HepG2 (cell line): ENCODE measurements around the gene SRP68. TPM values are rescaled to one million over a fixed set of nuclear protein-coding genes. Genes with fewer than 3 reads are reported as not detected.

Experiments
- CHD4 ChIP-seq: fragments of 200-600 bp; sonication (generic); IDR thresholded peaks from 2 replicates; pipeline ENCODE4 v1.7.0; 2017; ENCODE audit warnings: mild to moderate bottlenecking, low read length, borderline replicate concordance
- FOXO4 ChIP-seq: sonication (generic); formaldehyde crosslinking; conservative IDR thresholded peaks from 2 replicates; pipeline ENCODE4 v1.8.1; 2023; ENCODE audit warnings: missing genetic modification reagents
- GABPB1 ChIP-seq: IDR thresholded peaks from 2 replicates; pipeline ENCODE4 v1.6.1; 2016; ENCODE audit warnings: mild to moderate bottlenecking, missing genetic modification reagents, moderate library complexity, missing compliant biosample characterization
- GMEB1 ChIP-seq: sonication (generic); formaldehyde crosslinking; IDR thresholded peaks from 2 replicates; pipeline ENCODE4 v1.5.1; 2020; ENCODE audit warnings: missing genetic modification reagents, mild to moderate bottlenecking, borderline replicate concordance
- HIVEP1 ChIP-seq: sonication (generic); formaldehyde crosslinking; IDR thresholded peaks from 2 replicates; pipeline ENCODE4 v1.4.0; 2020; ENCODE audit warnings: mild to moderate bottlenecking, missing genetic modification reagents
- HNF4A ChIP-seq: sonication (generic); formaldehyde crosslinking; IDR thresholded peaks from 2 replicates; pipeline ENCODE4 v1.4.0; 2020; ENCODE audit warnings: missing genetic modification reagents
- JUN ChIP-seq: sonication (generic); formaldehyde crosslinking; IDR thresholded peaks from 2 replicates; pipeline ENCODE4 v1.4.0; 2020; ENCODE audit warnings: mild to moderate bottlenecking, missing genetic modification reagents
- MLLT10 ChIP-seq: sonication (generic); formaldehyde crosslinking; IDR thresholded peaks from 2 replicates; pipeline ENCODE4 v1.4.0; 2020; ENCODE audit warnings: missing genetic modification reagents
- MTF1 ChIP-seq: sonication (generic); formaldehyde crosslinking; IDR thresholded peaks from 2 replicates; pipeline ENCODE4 v1.5.0; 2020; ENCODE audit warnings: missing genetic modification reagents
- PAX8 ChIP-seq: sonication (generic); formaldehyde crosslinking; IDR thresholded peaks from 2 replicates; pipeline ENCODE4 v1.8.0; 2022; ENCODE audit warnings: mild to moderate bottlenecking, missing genetic modification reagents, borderline replicate concordance
- RELA ChIP-seq: sonication (generic); formaldehyde crosslinking; IDR thresholded peaks from 2 replicates; pipeline ENCODE4 v1.4.0; 2020; ENCODE audit warnings: missing genetic modification reagents
- SETDB1 ChIP-seq: sonication (generic); formaldehyde crosslinking; IDR thresholded peaks from 2 replicates; pipeline ENCODE4 v1.5.1; 2020; ENCODE audit warnings: missing genetic modification reagents, mild to moderate bottlenecking, borderline replicate concordance
- SP5 ChIP-seq: IDR thresholded peaks from 2 replicates; pipeline ENCODE4 v1.6.1; 2016; ENCODE audit warnings: low read depth, borderline replicate concordance
- ZBTB2 ChIP-seq: sonication (generic); formaldehyde crosslinking; IDR thresholded peaks from 2 replicates; pipeline ENCODE4 v1.8.0; 2022; ENCODE audit warnings: low read depth, missing genetic modification reagents
- ZFX ChIP-seq: sonication (generic); formaldehyde crosslinking; IDR thresholded peaks from 2 replicates; pipeline ENCODE4 v1.4.0; 2020; ENCODE audit warnings: mild to moderate bottlenecking, low read depth, missing genetic modification reagents, moderate library complexity
- ZMYM4 ChIP-seq: sonication (generic); formaldehyde crosslinking; IDR thresholded peaks from 2 replicates; pipeline ENCODE4 v1.8.1; 2023; ENCODE audit warnings: mild to moderate bottlenecking, missing genetic modification reagents
- ZNF124 ChIP-seq: sonication (generic); formaldehyde crosslinking; IDR thresholded peaks from 2 replicates; pipeline ENCODE4 v1.4.0; 2020; ENCODE audit warnings: missing genetic modification reagents
- ZNF280B ChIP-seq: sonication (generic); formaldehyde crosslinking; IDR thresholded peaks from 2 replicates; pipeline ENCODE4 v1.5.0; 2020; ENCODE audit warnings: missing genetic modification reagents, mild to moderate bottlenecking, borderline replicate concordance
- ZNF510 ChIP-seq: sonication (generic); formaldehyde crosslinking; IDR thresholded peaks from 2 replicates; pipeline ENCODE4 v1.4.0; 2020; ENCODE audit warnings: low read depth, mild to moderate bottlenecking, missing genetic modification reagents
- ZNF577 ChIP-seq: sonication (generic); formaldehyde crosslinking; IDR thresholded peaks from 2 replicates; pipeline ENCODE4 v1.4.0; 2020; ENCODE audit warnings: mild to moderate bottlenecking, low read depth, missing genetic modification reagents, borderline replicate concordance
- ZNF770 ChIP-seq: sonication (generic); formaldehyde crosslinking; IDR thresholded peaks from 2 replicates; pipeline ENCODE4 v1.5.0; 2020; ENCODE audit warnings: mild to moderate bottlenecking, missing genetic modification reagents
- polyA plus RNA-seq, 8 experiments: library from polyadenylated mRNA; depleted of rRNA in 3 of 8; stranded (reverse) in 7 of 8; unstranded in 1 of 8; fragments of >200 nt; fragmentation: Illumina TruSeq in 4 of 8; extraction: Trizol in 4 of 8; gene quantifications; 2 replicates each; pipeline versions ENCODE4 v1.2.1 to v1.2.3, GENCODE V29; 2011 to 2016; ENCODE audit warnings: low read depth in 4 of 8, missing spikeins in 1 of 8, mixed read lengths in 1 of 8; ENCODE audit not compliant: insufficient read depth in 1 of 8
- total RNA-seq, 5 experiments: library from RNA; depleted of rRNA; stranded (reverse); fragments of >200 nt; fragmentation: Illumina TruSeq; extraction: Trizol; gene quantifications; 2 replicates each; pipeline ENCODE4 v1.2.3, GENCODE V29; 2016; ENCODE audit warnings: low read depth in 1 of 5

Gene SRP68
- total and polyA plus RNA-seq, 2 of the 13 experiments (the other 11 are each of a cell fraction or from before 2014, with no cell fraction given), result 39.8 to 74.3 TPM

- TF ChIP-seq ZFX (peak; percentile 95), HNF4A (CRISPR knock-in tag) (no peak), ZBTB2 (no peak; the same call in 1 of the 2 replicates), ZNF510 (CRISPR knock-in tag) (no peak), MLLT10 (CRISPR knock-in tag) (no peak), SP5 (CRISPR knock-in tag) (peak; percentile 86), FOXO4 (no peak), ZNF124 (CRISPR knock-in tag) (peak; percentile 81), GMEB1 (CRISPR knock-in tag) (peak; percentile 80), MTF1 (CRISPR knock-in tag) (no peak), ZNF770 (peak; percentile 61; the same call in 1 of the 2 replicates), GABPB1 (CRISPR knock-in tag) (peak; percentile 96), ZNF280B (peak; percentile 50), SETDB1 (CRISPR knock-in tag) (no peak), ZMYM4 (no peak), PAX8 (CRISPR knock-in tag) (no peak), ZNF577 (no peak), RELA (CRISPR knock-in tag) (0 out of 2 replicates have a peak, but pooled peaks have one; percentile 61), HIVEP1 (CRISPR knock-in tag) (peak; percentile 82), CHD4 (no peak), JUN (CRISPR knock-in tag) (no peak)
These were observed 31.2 kb upstream of the SRP68 start, which contains the start of gene EXOC7 (continued) for GRCh38 chr17:76103274-76104139.
